Measurements from ENCODE around the gene SFPQ. TPM values are rescaled to one million over a fixed set of nuclear protein-coding genes. Genes with fewer than 3 reads are reported as not detected.

The SFPQ gene
- total RNA-seq, 1 experiment from 2014 or later: 285 TPM

GRCh38 chr1:35184495-35185199 lies 8.3 kb downstream of the SFPQ start:
- H3K36me3 Mint-ChIP-seq (ENCODE audit: insufficient read depth, unreplicated experiment): peaks cover 99% of the 10 kb centered on the region
- Histone ChIP-seq H3K4me1 (peaks cover 39% of the 10 kb centered on the region), H3K4me3 (ENCODE audit: low read depth, low read length) (no peak overlapping the region), H3K36me3 (ENCODE audit: control insufficient read depth, insufficient read depth, low read length) (no peaks in the 10 kb centered on the region; the same call in 1 of the 2 replicates), H3K9me3 (no peaks in the 10 kb centered on the region), H3K27me3 (replicated peaks; ENCODE audit: control insufficient read depth, insufficient read depth, low read length) (no peaks in the 10 kb centered on the region)
- H3K9me3 Mint-ChIP-seq (ENCODE audit: unreplicated experiment): no peaks in the 10 kb centered on the region
- no peak overlapping the region for H3K4me3 Mint-ChIP-seq (ENCODE audit: unreplicated experiment)
- intact Hi-C loops (cut with micrococcal nuclease; ENCODE audit: unreplicated experiment): no loop called here
- ChIA-PET CTCF (no interaction called here), POLR2A (no interaction called here)
- DNase-seq: no peak
- H3K27ac Mint-ChIP-seq (ENCODE audit: unreplicated experiment): no peak overlapping the region
- no peaks in the 10 kb centered on the region for H3K27me3 Mint-ChIP-seq (ENCODE audit: insufficient read depth, unreplicated experiment)
- no TSS peak for BruUV-seq (replicated peaks)
- H3K4me1 Mint-ChIP-seq (ENCODE audit: low read depth, unreplicated experiment): peaks cover 33% of the 10 kb centered on the region
- TF ChIP-seq CTCF (IDR thresholded peaks at IDR 0.05; ENCODE audit: insufficient read depth in 1 of 2, low read depth in 1 of 2, low read length in 1 of 2, severe bottlenecking in 1 of 2, unreplicated experiment in 1 of 2): no peak

DNA sequence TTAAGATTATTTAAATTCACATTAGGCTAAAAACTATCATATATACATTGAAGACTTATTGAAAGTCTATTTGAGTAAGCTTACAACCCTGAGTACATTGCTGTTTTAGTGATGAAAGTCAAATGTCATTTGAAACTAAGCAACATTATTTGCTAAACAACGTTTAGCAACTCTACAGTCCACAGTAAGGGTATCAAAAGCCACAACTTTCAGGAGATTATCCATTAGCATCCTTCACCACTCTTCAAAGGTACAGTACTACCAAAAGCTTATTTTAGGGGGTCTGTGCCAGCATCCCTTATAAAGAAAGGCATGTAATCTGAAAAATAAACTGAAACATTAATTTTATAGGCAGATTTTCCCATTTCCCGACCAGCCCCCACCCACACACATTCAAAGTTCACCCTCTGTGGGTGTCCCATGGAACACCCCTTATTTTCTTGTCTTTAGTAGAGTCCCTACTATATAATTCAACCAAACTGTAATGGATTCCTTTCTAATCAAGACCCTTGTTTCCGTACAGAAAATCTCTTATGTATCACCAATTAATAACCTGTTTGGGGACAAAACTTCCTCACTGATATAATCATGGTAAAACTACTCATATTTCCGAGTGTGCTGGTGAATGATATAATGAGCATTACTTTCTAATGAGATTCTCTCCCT lies 11.0 kb downstream of the SFPQ start:
- Histone ChIP-seq H3K4me3 (ENCODE audit: low read depth, low read length) (no peak overlapping the region), H3K36me3 (ENCODE audit: control insufficient read depth, insufficient read depth, low read length) (no peaks in the 10 kb centered on the region; the same call in 1 of the 2 replicates), H3K4me1 (peaks cover 39% of the 10 kb centered on the region), H3K27me3 (replicated peaks; ENCODE audit: control insufficient read depth, insufficient read depth, low read length) (no peaks in the 10 kb centered on the region), H3K9me3 (no peaks in the 10 kb centered on the region)
- POLR2A ChIA-PET: interaction anchor here (0.5 kb wide), 1 partner anchor 29 kb away, joined by 3 read pairs; no protein-coding TSS in a partner anchor
- H3K27ac Mint-ChIP-seq (ENCODE audit: unreplicated experiment): no peak overlapping the region
- H3K4me1 Mint-ChIP-seq (ENCODE audit: low read depth, unreplicated experiment): peaks cover 28% of the 10 kb centered on the region
- CTCF ChIA-PET: no interaction called here
- TF ChIP-seq CTCF (IDR thresholded peaks at IDR 0.05; ENCODE audit: insufficient read depth in 1 of 2, low read depth in 1 of 2, low read length in 1 of 2, severe bottlenecking in 1 of 2, unreplicated experiment in 1 of 2): no peak
- no peak for DNase-seq
- no peaks in the 10 kb centered on the region for H3K9me3 Mint-ChIP-seq (ENCODE audit: unreplicated experiment)
- no peak overlapping the region for H3K4me3 Mint-ChIP-seq (ENCODE audit: unreplicated experiment)
- H3K27me3 Mint-ChIP-seq (ENCODE audit: insufficient read depth, unreplicated experiment): no peaks in the 10 kb centered on the region
- peaks cover 99% of the 10 kb centered on the region for H3K36me3 Mint-ChIP-seq (ENCODE audit: insufficient read depth, unreplicated experiment)
- no TSS peak for BruUV-seq (replicated peaks)
- intact Hi-C loops (cut with micrococcal nuclease; ENCODE audit: unreplicated experiment): no loop called here

DNA sequence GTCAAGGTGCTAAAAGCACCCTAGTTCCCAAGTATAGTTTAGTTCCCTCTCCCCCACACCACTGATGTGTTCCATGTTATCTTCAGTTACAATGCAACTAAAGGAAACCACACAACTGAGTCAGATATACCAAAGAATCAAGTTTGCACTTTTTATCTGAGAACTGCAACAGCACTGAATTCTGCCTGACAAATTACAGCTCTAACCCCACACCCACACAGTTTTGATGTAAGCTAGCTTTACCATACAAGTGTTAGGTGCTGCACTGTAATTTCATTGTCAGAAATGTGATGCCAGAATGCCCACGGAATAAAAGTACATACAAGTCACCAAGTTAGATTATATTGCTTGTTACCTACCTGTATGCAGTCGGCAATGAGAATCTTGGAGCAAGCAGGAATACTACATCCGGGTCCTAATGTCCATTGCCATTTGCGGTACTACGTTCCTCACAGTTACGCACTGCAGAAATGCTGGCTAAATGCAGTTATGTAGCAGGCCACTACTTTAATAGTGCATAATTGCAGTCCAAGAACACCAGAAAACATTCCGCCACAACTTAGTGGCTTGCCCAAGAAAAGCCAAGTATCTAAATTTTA lies 12.1 kb downstream of the SFPQ start:
- no peak for TF ChIP-seq CTCF (IDR thresholded peaks at IDR 0.05; ENCODE audit: insufficient read depth in 1 of 2, low read depth in 1 of 2, low read length in 1 of 2, severe bottlenecking in 1 of 2, unreplicated experiment in 1 of 2)
- H3K9me3 ChIP-seq: no peaks in the 10 kb centered on the region
- H3K27me3 Mint-ChIP-seq (ENCODE audit: insufficient read depth, unreplicated experiment): no peaks in the 10 kb centered on the region
- peaks cover 99% of the 10 kb centered on the region for H3K36me3 Mint-ChIP-seq (ENCODE audit: insufficient read depth, unreplicated experiment)
- CTCF ChIA-PET: no interaction called here
- H3K4me1 ChIP-seq: peaks cover 39% of the 10 kb centered on the region
- peak overlapping the region; percentile 54 for H3K4me3 Mint-ChIP-seq (ENCODE audit: unreplicated experiment)
- no peak overlapping the region for H3K4me3 ChIP-seq (ENCODE audit: low read depth, low read length)
- H3K9me3 Mint-ChIP-seq (ENCODE audit: unreplicated experiment): no peaks in the 10 kb centered on the region
- H3K36me3 ChIP-seq (ENCODE audit: control insufficient read depth, insufficient read depth, low read length): no peaks in the 10 kb centered on the region; the same call in 1 of the 2 replicates
- no peaks in the 10 kb centered on the region for H3K27me3 ChIP-seq (replicated peaks; ENCODE audit: control insufficient read depth, insufficient read depth, low read length)
- DNase-seq: no peak
- no TSS peak for BruUV-seq (replicated peaks)
- H3K4me1 Mint-ChIP-seq (ENCODE audit: low read depth, unreplicated experiment): peaks cover 22% of the 10 kb centered on the region
- intact Hi-C loops (cut with micrococcal nuclease; ENCODE audit: unreplicated experiment): no loop called here
- POLR2A ChIA-PET: no interaction called here
- no peak overlapping the region for H3K27ac Mint-ChIP-seq (ENCODE audit: unreplicated experiment)
